ENCODE data around the gene ENPP5. TPM values are rescaled to one million over a fixed set of nuclear protein-coding genes. Genes with fewer than 3 reads are reported as not detected.
"Not testable (repeated sequence)": the region's sequence is repeated elsewhere in the genome, so short reads cannot be mapped to it uniquely, and the experiment has no call there.

ENPP5 gene
- total RNA-seq, 4 donors from 2014 or later, result 0.47 to 2.6 (median 1.3) TPM

GRCh38 chr6:46144270-46144669 lies 26.5 kb downstream of the ENPP5 start:
- H3K9me3 ChIP-seq, result no peaks in the 10 kb centered on the region
- ATAC-seq, result no peak
- peaks cover 0 to 13% (median 4%) of the 10 kb centered on the region in 3 donors for H3K4me1 ChIP-seq
- peak overlapping the region in 1 of 4 donors; percentile 3 for H3K27ac ChIP-seq
- no peaks in the 10 kb centered on the region for H3K36me3 ChIP-seq
- H3K27me3 ChIP-seq, result no peaks in the 10 kb centered on the region
- WGBS, 2 donors (ENCODE audit: low coverage in 1 of 2), result 18 to 29% methylated on average over 1 of the region's 1 CpG
- H3K4me3 ChIP-seq, result no peak overlapping the region
- TF ChIP-seq EP300 (IDR thresholded peaks at IDR 0.05) (no peak), CTCF (IDR thresholded peaks at IDR 0.05) (no peak), POLR2A (IDR thresholded peaks at IDR 0.05) (no peak), POLR2AphosphoS5 (IDR thresholded peaks at IDR 0.05) (no peak)

- Histone ChIP-seq H3K27ac (no peak overlapping the region), H3K27me3 (no peaks in the 10 kb centered on the region), H3K36me3 (no peaks in the 10 kb centered on the region), H3K9me3 (no peaks in the 10 kb centered on the region), H3K4me1 (peaks cover 0 to 8% (median 2%) of the 10 kb centered on the region in 3 donors), H3K4me3 (no peak overlapping the region)
- WGBS, 2 donors (ENCODE audit: low coverage in 1 of 2), result 100% methylated on average over 1 of the region's 1 CpG
- TF ChIP-seq POLR2AphosphoS5 (IDR thresholded peaks at IDR 0.05) (no peak), POLR2A (IDR thresholded peaks at IDR 0.05) (no peak)
- no peak for ATAC-seq
These were observed 32.5 kb downstream of the ENPP5 start for GRCh38 chr6:46138281-46138680.

- Histone ChIP-seq H3K27ac (no peak overlapping the region), H3K4me3 (no peak overlapping the region), H3K36me3 (no peaks in the 10 kb centered on the region), H3K27me3 (no peaks in the 10 kb centered on the region), H3K9me3 (no peaks in the 10 kb centered on the region), H3K4me1 (peaks cover 0 to 12% (median 3%) of the 10 kb centered on the region in 3 donors)
- TF ChIP-seq POLR2AphosphoS5 (IDR thresholded peaks at IDR 0.05), result no peak
- 56 to 89% methylated on average over 2 of the region's 2 CpGs for WGBS, 2 donors (ENCODE audit: low coverage in 1 of 2)
- ATAC-seq, result no peak
These were observed 33.4 kb downstream of the ENPP5 start for GRCh38 chr6:46137387-46137786.

- TF ChIP-seq POLR2AphosphoS5 (IDR thresholded peaks at IDR 0.05) (no peak), CTCF (IDR thresholded peaks at IDR 0.05) (no peak), EP300 (IDR thresholded peaks at IDR 0.05) (no peak), POLR2A (IDR thresholded peaks at IDR 0.05) (no peak)
- ATAC-seq, result no peak
- Histone ChIP-seq H3K36me3 (no peaks in the 10 kb centered on the region), H3K9me3 (no peaks in the 10 kb centered on the region), H3K27ac (no peak overlapping the region), H3K4me1 (peaks cover 0 to 12% (median 3%) of the 10 kb centered on the region in 3 donors), H3K27me3 (no peaks in the 10 kb centered on the region), H3K4me3 (no peak overlapping the region)
- WGBS, 2 donors (ENCODE audit: low coverage in 1 of 2), result 43 to 77% methylated on average over 1 to 2 of the region's 2 CpGs
These were observed 33.9 kb downstream of the ENPP5 start for GRCh38 chr6:46136831-46137230.

- Histone ChIP-seq H3K4me1 (peaks cover 0 to 20% (median 3%) of the 10 kb centered on the region in 3 donors), H3K4me3 (no peak overlapping the region), H3K9me3 (no peaks in the 10 kb centered on the region), H3K36me3 (no peaks in the 10 kb centered on the region), H3K27ac (no peak overlapping the region), H3K27me3 (no peaks in the 10 kb centered on the region)
- WGBS, 2 donors (ENCODE audit: low coverage in 1 of 2), result 88% methylated on average over 1 of the region's 1 CpG
- TF ChIP-seq POLR2AphosphoS5 (IDR thresholded peaks at IDR 0.05), result no peak
- no peak for ATAC-seq
These were observed 35.6 kb downstream of the ENPP5 start for GRCh38 chr6:46135176-46135575.

- H3K27me3 ChIP-seq, result no peaks in the 10 kb centered on the region
- no peak overlapping the region for H3K4me3 ChIP-seq
- peaks cover 1 to 24% (median 3%) of the 10 kb centered on the region in 3 donors for H3K4me1 ChIP-seq
- no peaks in the 10 kb centered on the region for H3K9me3 ChIP-seq
- TF ChIP-seq EP300 (IDR thresholded peaks at IDR 0.05), result no peak
- TF ChIP-seq POLR2AphosphoS5 (IDR thresholded peaks at IDR 0.05), result no peak
- no peak for TF ChIP-seq CTCF (IDR thresholded peaks at IDR 0.05)
- TF ChIP-seq POLR2A (IDR thresholded peaks at IDR 0.05), result no peak
- H3K36me3 ChIP-seq, result no peaks in the 10 kb centered on the region
- WGBS, 2 donors (ENCODE audit: low coverage in 1 of 2), result 83 to 93% methylated on average over 2 of the region's 2 CpGs
- H3K27ac ChIP-seq, result no peak overlapping the region
- no peak for ATAC-seq
These were observed 36.6 kb downstream of the ENPP5 start for GRCh38 chr6:46134216-46134615.

GRCh38 chr6:46131291-46131690 lies 39.5 kb downstream of the ENPP5 start:
- H3K4me1 ChIP-seq, result peaks cover 4 to 38% (median 6%) of the 10 kb centered on the region in 3 donors
- not testable (repeated sequence) for H3K36me3 ChIP-seq, H3K9me3 ChIP-seq, ATAC-seq, H3K27me3 ChIP-seq, H3K27ac ChIP-seq, H3K4me3 ChIP-seq
- no CpG with 5 or more reads among the region's 1 CpG for WGBS, 2 donors (ENCODE audit: low coverage in 1 of 2)

All from gastroesophageal sphincter (tissue), 4 donors.